H1 (cell line): ENCODE data around the gene STK39. TPM values are rescaled to one million over a fixed set of nuclear protein-coding genes. Genes with fewer than 3 reads are reported as not detected.

ENCODE experiments used
- ASH2L ChIP-seq: fragments of 200-600, 300-600 bp; sonication (generic); IDR thresholded peaks from one replicate; pipeline ENCODE4 v1.7.1; 2017; ENCODE audit warnings: low read length
- BRCA1 ChIP-seq: IDR thresholded peaks from 2 replicates; pipeline ENCODE4 v1.6.1; 2012; ENCODE audit warnings: low read depth, low read length, improper control_type of control experiment
- EGR1 ChIP-seq: IDR thresholded peaks from 2 replicates; pipeline ENCODE4 v1.6.1; 2011; ENCODE audit warnings: low read depth, low read length, borderline replicate concordance
- GABPA ChIP-seq: IDR thresholded peaks from 2 replicates; pipeline ENCODE4 v1.6.1; 2011; ENCODE audit warnings: mild to moderate bottlenecking, low read length, moderate library complexity, borderline replicate concordance; ENCODE audit not compliant: insufficient read depth
- KDM4A ChIP-seq: IDR thresholded peaks from one replicate; pipeline ENCODE4 v1.7.1; 2012; ENCODE audit warnings: low read depth, mild to moderate bottlenecking, moderate library complexity, low read length, inconsistent platforms; ENCODE audit not compliant: severe bottlenecking
- KDM5A ChIP-seq: fragments of 200-600 bp; IDR thresholded peaks from 2 replicates; pipeline ENCODE4 v1.7.1; 2012; ENCODE audit warnings: mild to moderate bottlenecking, low read length, inconsistent platforms, mixed read lengths
- MAFK ChIP-seq: IDR thresholded peaks from 2 replicates; pipeline ENCODE4 v1.6.1; 2012; ENCODE audit warnings: low read depth, mild to moderate bottlenecking, improper control_type of control experiment, low read length
- POU5F1 ChIP-seq: IDR thresholded peaks from 2 replicates; pipeline ENCODE4 v1.6.1; 2011; ENCODE audit warnings: low read depth, mild to moderate bottlenecking, low read length, moderate library complexity
- YY1 ChIP-seq: IDR thresholded peaks from 2 replicates; pipeline ENCODE4 v1.6.1; 2011; ENCODE audit warnings: low read depth, mild to moderate bottlenecking, low read length
- polyA plus RNA-seq, 7 experiments: library from polyadenylated mRNA; depleted of rRNA in 3 of 7; stranded (reverse) in 5 of 7; unstranded in 2 of 7; fragments of >200 nt in 5 of 7; fragments of 200-250 nt in 2 of 7; gene quantifications; 1 replicate in 5 of 7; 2 replicates in 1 of 7; 4 replicates in 1 of 7; pipeline versions ENCODE4 v1.2.1 to v1.2.3, GENCODE V29; 2011 to 2013; ENCODE audit warnings: missing spikeins in 2 of 7, mixed read lengths in 2 of 7
- total RNA-seq: library from RNA; stranded (reverse); fragmentation: NEBNext Ultra II Directional; extraction: Animal tissue kit (Norgen Biotek cat#: 25700); gene quantifications from 2 replicates; pipeline ENCODE4 v1.2.1, GENCODE V29; 2021

Gene STK39
- total and polyA plus RNA-seq, 2 of the 8 experiments (the other 6 are each of a cell fraction or from before 2014, with no cell fraction given), result 13.7 to 23.8 TPM

- TF ChIP-seq GABPA, result no peak
- TF ChIP-seq MAFK, result no peak
- no peak for TF ChIP-seq ASH2L
- no peak for TF ChIP-seq POU5F1
- no peak for TF ChIP-seq YY1
- TF ChIP-seq EGR1, result no peak
- no peak for TF ChIP-seq BRCA1
- TF ChIP-seq KDM5A, result no peak
- TF ChIP-seq KDM4A, result no peak
These were observed 15.7 kb downstream of the STK39 start (continued) for GRCh38 chr2:168231609-168232241.
